NCI-H2081 (cell line): ENCODE results near the gene SYT13.

ENCODE experiments used
- DNase-seq, 2 experiments: peaks; one replicate each; lab custom pipeline; 2025; lab: John Stamatoyannopoulos, UW

SYT13 gene

GRCh38 chr11:45285930-45286632 is at the start of gene SYT13:
SYT13 (minus strand) TSS chr11:45286341; CDS start chr11:45286207, 134 bp downstream.
- peak; percentile 24 to 46 for DNase-seq

- no peak for DNase-seq
Observed at GRCh38 chr11:45335434-45335833, 49.3 kb upstream of the SYT13 start.

- no peak for DNase-seq
Observed at GRCh38 chr11:45334836-45335235, 48.7 kb upstream of the SYT13 start.

- DNase-seq = no peak
Observed at GRCh38 chr11:45334410-45334809, 48.3 kb upstream of the SYT13 start.

- DNase-seq = no peak
Observed at GRCh38 chr11:45333001-45333971, 47.1 kb upstream of the SYT13 start.

GRCh38 chr11:45332276-45332934 is 46.3 kb upstream of the SYT13 start:
- DNase-seq = peak; percentile 38 to 49

DNA sequence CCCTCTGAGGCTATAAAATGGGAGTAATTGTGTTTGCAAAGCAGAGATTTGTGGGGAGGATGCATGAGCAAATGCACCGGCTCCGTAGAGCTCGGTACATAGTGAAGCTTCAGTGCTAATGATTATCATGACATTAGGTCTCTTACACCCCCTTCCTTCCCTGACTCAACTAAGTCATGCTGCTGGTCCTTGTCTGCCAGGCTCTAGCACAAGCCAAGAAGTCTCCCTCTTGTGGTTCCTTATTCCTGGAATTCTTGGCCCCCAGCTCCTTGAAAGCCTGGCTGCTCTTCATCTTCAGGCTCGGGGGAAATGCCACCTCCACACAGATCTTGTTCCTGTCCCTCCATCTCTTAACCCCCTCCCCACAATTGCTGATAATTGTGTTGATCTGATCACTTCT is 45.7 kb upstream of the SYT13 start:
- DNase-seq = no peak

GRCh38 chr11:45328726-45329125 is 42.6 kb upstream of the SYT13 start:
- DNase-seq = no peak

DNA sequence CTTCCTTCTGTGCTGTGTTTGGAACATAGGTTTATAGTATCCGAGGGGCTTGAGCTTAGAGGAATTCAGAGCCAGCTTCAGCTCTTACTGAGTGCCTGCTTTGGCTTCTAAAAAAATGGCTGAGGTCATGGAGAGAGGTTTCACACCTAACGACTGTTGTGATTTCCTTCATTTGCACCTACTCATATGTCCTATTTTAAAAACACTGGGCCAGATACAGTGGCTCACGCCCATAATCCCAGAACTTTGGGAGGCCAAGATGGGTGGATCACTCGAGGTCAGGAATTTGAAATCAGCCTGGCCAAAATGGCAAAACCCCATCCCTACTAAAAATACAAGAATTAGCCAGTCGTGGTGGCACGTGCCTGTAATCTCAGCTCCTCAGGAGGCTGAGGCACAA is 38.3 kb upstream of the SYT13 start:
- DNase-seq = no peak

DNA sequence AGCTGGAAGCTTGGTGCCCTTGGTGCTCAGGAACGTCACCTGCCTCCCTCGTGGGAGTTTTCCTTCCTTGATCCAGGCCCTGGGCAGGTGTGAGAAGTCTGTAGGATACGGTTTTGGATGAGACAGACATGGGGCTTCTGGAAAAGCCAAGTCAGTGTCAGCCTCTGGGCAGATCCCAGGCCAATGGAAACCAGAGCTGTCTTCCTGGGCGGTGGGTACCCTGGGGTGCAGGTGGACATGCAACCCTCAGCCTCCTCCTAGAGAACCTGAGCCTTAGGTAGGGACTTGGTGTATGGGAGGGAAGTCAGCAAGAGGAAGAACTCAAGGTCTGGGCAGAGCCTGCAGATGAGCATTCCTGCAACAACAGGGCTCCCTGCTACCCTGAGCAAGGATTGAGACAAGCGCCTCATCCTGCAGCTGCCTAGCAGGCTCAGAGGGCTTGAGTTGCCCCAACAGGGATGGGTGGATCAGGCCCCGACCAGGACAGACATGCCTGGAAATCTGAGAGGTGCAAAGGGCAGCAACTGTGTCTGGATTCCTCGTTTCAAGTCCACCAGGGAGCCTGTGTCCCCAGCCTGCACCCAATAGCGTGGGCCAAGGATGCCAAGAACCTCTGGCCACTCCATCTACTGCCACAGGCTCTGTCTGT is 37.6 kb upstream of the SYT13 start:
- no peak for DNase-seq

DNA sequence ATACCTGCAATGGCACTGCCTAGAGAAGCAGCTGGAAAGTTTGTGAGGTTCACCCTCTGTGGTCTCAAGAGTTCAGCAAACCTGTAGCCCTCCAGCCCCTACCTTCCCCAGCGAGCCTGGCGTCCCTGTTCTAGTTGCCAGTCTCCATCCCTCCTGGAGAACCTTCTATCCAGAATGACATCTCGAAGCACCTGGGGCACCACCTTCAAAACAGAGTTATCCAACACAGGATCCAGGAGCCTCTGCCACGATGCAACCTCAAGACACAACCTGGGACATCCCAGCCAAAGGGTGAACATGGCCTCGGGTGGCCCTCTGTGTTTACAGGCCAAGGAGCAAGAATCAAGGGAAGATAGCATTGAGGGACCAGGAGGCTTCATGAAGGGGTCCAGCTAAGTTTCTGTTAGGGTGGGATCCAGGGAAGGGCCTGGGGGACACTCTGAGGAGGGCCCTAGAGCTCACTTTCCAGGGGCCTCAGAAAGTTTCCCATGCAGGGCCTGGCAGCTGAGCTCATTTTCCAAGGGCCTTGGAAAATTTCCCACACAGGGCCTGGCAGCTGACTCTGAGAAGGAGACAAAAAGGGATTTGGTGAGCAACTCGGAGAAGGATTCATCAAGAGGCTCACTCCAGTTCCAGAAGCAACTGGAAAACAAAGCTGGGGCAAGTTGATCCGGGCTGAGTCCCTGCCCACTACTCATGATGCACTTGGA is 36.9 kb upstream of the SYT13 start:
- no peak for DNase-seq

DNA sequence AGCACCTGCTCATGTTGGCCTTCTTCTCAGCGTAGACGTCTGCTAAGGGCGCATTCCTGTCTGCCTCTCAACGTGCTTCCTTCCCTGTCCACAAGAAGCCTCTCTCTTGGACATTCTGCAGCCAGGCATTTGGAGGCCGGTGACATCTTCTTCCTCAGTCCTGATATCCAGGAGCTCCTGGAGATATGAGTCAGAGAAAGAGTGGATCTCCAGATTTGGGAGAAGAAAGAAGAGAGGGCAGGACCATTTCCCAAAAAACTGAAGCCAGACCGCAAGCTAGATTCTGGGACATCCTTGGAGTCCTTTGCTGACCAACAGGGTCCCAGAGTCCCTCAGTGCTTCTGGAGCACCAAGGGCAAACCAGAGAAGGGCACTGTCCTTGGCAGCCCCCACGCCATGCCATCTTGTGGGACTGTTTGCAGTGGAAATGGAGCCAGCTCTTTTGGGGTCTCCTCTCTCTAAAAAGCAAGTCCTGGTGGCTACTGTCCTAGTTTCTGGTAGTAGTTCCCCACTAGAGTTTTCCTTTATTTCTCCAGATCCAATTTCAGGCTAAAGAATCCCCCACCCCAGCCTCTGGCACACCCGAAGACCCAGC is 36.1 kb upstream of the SYT13 start:
- DNase-seq = no peak

DNA sequence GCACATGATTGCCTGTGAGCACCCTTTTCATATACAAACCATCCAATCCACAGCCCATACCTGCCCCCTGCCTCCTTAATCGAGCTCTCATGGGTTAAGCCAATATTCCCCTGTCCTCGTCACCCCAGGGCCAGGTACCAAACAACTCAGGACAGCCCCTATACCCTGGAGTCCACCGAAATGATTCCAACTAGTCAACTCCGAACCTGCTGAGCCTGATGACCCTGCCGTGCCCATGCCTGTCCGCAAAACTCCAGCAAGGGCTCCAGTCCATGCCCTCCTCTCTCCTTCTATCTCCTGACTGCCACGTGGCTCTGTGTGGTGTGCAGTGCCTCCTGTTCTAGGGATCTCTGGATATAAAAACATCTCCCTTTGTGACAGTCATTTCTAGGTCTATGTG is 35.5 kb upstream of the SYT13 start:
- DNase-seq = no peak

DNA sequence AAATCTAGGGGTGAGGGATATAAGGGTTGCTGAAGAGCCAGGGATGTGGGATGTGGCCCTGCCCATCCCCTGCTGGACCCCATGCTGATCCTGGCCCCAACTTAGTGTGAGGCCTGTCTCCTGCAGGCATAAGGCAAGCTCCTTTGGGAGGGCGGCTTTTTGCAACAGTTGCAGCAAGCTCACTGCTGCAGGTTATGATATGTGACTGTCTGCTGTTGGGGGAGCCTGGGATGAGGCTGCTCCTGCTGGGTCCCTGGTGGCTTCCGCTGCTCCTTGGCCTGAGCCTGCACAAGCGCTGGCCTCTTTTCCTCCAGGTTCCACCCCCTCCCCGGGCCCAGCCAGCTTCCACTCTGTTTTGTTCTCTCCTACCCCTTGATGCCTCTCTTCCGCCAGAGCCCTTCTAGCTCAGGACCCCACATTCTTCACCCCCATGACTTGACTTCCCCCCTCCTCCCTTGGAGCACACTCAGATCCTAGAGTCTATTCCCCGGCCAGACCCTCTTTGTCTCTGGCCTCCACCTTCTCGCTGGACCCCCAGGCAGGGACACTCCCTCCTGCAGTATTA is 35.0 kb upstream of the SYT13 start:
- DNase-seq = no peak

DNA sequence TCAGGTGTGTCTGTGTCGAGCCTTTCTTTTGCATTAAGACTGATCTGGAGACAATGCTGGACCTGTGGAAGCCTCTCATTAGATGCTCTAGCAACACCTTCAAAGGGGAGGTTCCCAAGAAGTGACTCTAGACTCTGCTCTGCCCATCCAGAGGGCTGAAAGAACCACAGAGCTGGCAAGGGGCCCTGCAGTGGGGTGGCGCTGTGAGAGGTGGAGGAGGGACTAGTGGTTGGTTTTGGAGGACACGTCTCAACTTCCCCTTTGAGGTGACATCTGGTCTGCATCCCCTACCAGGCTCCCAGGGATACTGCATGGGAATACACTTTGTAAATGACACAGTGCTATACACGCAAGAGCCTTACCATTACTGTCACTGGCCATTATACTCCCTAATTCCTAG is 34.2 kb upstream of the SYT13 start:
- no peak for DNase-seq

DNA sequence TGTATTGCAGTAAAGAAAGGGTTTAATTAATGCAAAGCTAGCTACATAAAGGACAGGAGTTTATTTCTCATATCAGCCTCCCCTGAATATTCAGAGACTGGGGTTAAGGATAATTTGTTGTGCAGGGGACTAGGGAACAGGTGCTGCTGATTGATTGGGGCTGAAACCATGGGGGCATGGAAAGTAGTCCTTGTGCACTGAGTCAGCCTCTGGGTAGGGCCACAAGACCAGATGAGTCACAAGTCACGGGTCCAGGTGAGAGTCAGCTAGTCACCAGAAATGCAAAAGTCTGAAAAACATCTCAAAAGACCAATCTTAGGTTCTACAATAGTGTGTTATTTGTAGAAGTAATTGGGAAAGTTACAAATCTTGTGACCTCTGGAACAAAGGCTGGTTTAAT is 32.9 kb upstream of the SYT13 start:
- no peak for DNase-seq

DNA sequence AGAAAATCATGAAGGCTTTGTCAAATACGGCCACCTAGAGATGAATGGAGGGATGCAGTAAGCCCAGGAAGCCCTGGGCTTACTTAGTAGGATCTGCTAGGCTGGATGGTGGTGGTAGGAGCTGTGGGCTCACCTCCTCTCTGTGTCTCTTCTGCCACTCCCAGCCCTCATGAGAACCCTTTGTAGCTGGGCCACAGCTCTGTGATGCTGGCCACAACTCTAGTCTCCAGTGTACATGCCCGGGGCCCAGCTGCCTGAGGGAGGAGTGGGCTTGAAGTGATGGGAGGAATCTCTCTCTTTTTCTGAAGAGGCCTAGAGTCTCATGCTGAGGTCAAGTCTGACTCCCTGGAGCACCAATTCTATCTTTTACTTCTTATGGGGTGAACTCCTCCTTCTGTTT is 32.4 kb upstream of the SYT13 start:
- no peak for DNase-seq

- no peak for DNase-seq
Observed at GRCh38 chr11:45316258-45316657, 30.1 kb upstream of the SYT13 start.

GRCh38 chr11:45314900-45315299 is 28.8 kb upstream of the SYT13 start:
- DNase-seq = no peak

GRCh38 chr11:45313171-45313865 is 27.2 kb upstream of the SYT13 start:
- no peak for DNase-seq
